CD14-positive monocyte (primary cell): ENCODE data around the gene AXL. TPM values are rescaled to one million over a fixed set of nuclear protein-coding genes. Genes with fewer than 3 reads are reported as not detected.

Source experiments
- DNase-seq, 3 donors: peaks; one replicate each; pipeline ENCODE4 v3.0.0-alpha.2; 2011 to 2022
- H2AFZ ChIP-seq: 2 replicates; pipeline ENCODE4 v1.6.0; 2012; ENCODE audit warnings: mild to moderate bottlenecking, low read depth, low read length, inconsistent platforms; ENCODE audit not compliant: insufficient read depth, poor library complexity, severe bottlenecking
- H3K27ac ChIP-seq, 2 donors: 1 replicate in 1 of 2; 2 replicates in 1 of 2; pipeline ENCODE4 v1.5.1; 2012 to 2013; ENCODE audit warnings: low read length in 2 of 2, control low read depth in 1 of 2, inconsistent platforms in 1 of 2, low read depth in 1 of 2, mild to moderate bottlenecking in 1 of 2
- H3K27me3 ChIP-seq, 2 donors: one replicate each; pipeline versions ENCODE4 v1.6.0 to v1.6.1; 2011 to 2013; ENCODE audit warnings: low read length in 2 of 2; ENCODE audit not compliant: control insufficient read depth in 2 of 2, insufficient read depth in 2 of 2
- H3K36me3 ChIP-seq, 2 donors: replicated peaks in 1 of 2; 1 replicate in 1 of 2; 2 replicates in 1 of 2; pipeline versions ENCODE4 v1.5.1 to v1.6.1; 2012 to 2013; ENCODE audit warnings: low read length in 2 of 2, control low read depth in 1 of 2, inconsistent platforms in 1 of 2, mild to moderate bottlenecking in 1 of 2; ENCODE audit not compliant: insufficient read depth in 2 of 2, control insufficient read depth in 1 of 2
- H3K4me1 ChIP-seq, 2 donors: 1 replicate in 1 of 2; 2 replicates in 1 of 2; pipeline versions ENCODE4 v1.5.1 to v1.6.1; 2012 to 2013; ENCODE audit warnings: low read length in 2 of 2, control low read depth in 1 of 2, inconsistent platforms in 1 of 2, mild to moderate bottlenecking in 1 of 2, moderate library complexity in 1 of 2; ENCODE audit not compliant: insufficient read depth in 2 of 2, control insufficient read depth in 1 of 2
- H3K4me2 ChIP-seq: replicated peaks from 2 replicates; pipeline ENCODE3; 2012; ENCODE audit warnings: low read length, moderate library complexity, mild to moderate bottlenecking; ENCODE audit not compliant: poor library complexity, severe bottlenecking; ENCODE audit errors: extremely low read depth
- H3K4me3 ChIP-seq, 3 experiments: fragments of 200-600 bp in 1 of 3; sonication (generic) in 1 of 3; replicated peaks in 1 of 3; 1 replicate in 2 of 3; 2 replicates in 1 of 3; pipeline ENCODE4 v1.5.1; 2011 to 2013; ENCODE audit warnings: low read length in 3 of 3, mild to moderate bottlenecking in 3 of 3, control low read depth in 2 of 3, low read depth in 2 of 3, inconsistent platforms in 1 of 3, moderate library complexity in 1 of 3
- H3K79me2 ChIP-seq: 2 replicates; pipeline ENCODE4 v1.6.0; 2012; ENCODE audit warnings: mild to moderate bottlenecking, control low read depth, inconsistent platforms, low read length, moderate library complexity; ENCODE audit not compliant: insufficient read depth
- H3K9ac ChIP-seq: 2 replicates; pipeline ENCODE4 v1.6.0; 2017; ENCODE audit warnings: low read length, mild to moderate bottlenecking; ENCODE audit not compliant: insufficient read depth, poor library complexity, severe bottlenecking
- H3K9me3 ChIP-seq, 2 donors: replicated peaks in 1 of 2; 1 replicate in 1 of 2; 2 replicates in 1 of 2; pipeline versions ENCODE4 v1.5.1 to v1.6.1; 2012 to 2013; ENCODE audit warnings: low read length in 2 of 2, control low read depth in 1 of 2; ENCODE audit not compliant: control insufficient read depth in 1 of 2, insufficient read depth in 1 of 2
- H4K20me1 ChIP-seq: 2 replicates; pipeline ENCODE4 v1.6.0; 2012; ENCODE audit warnings: mild to moderate bottlenecking, low read length, control low read depth, moderate library complexity; ENCODE audit not compliant: insufficient read depth
- H3K27ac Mint-ChIP-seq, 7 donors: one replicate each; pipeline ENCODE4 v1.8.0; 2020; ENCODE audit warnings: mild to moderate bottlenecking in 7 of 7, mixed read lengths in 7 of 7, moderate library complexity in 6 of 7, inconsistent platforms in 2 of 7
- H3K27me3 Mint-ChIP-seq, 3 donors: one replicate each; pipeline ENCODE4 v1.8.0; 2021 to 2022; ENCODE audit warnings: low read depth in 3 of 3, mild to moderate bottlenecking in 3 of 3, mixed read lengths in 3 of 3, moderate library complexity in 3 of 3, inconsistent platforms in 1 of 3
- H3K36me3 Mint-ChIP-seq, 2 donors: one replicate each; pipeline ENCODE4 v1.8.0; 2020; ENCODE audit warnings: mixed read lengths in 2 of 2, inconsistent platforms in 1 of 2, mild to moderate bottlenecking in 1 of 2
- H3K4me1 Mint-ChIP-seq: one replicate; pipeline ENCODE4 v1.8.0; 2020; ENCODE audit warnings: mild to moderate bottlenecking, mixed read lengths
- H3K4me3 Mint-ChIP-seq, 2 donors: one replicate each; pipeline ENCODE4 v1.8.0; 2020; ENCODE audit warnings: mild to moderate bottlenecking in 2 of 2, mixed read lengths in 2 of 2, moderate library complexity in 1 of 2
- H3K9me3 Mint-ChIP-seq, 7 donors: one replicate each; pipeline ENCODE4 v1.8.0; 2020 to 2022; ENCODE audit warnings: mixed read lengths in 7 of 7, mild to moderate bottlenecking in 6 of 7, moderate library complexity in 6 of 7, inconsistent platforms in 2 of 7
- CTCF ChIP-seq: fragments of 200-600 bp; IDR thresholded peaks from one replicate; pipeline ENCODE4 v1.8.0; 2022; ENCODE audit warnings: antibody characterized with exemption, mild to moderate bottlenecking
- WGBS: methylation state at CpG from one replicate; pipeline ENCODE4 v1.1.5; 2013; ENCODE audit warnings: missing lambda C conversion rate; ENCODE audit not compliant: insufficient coverage; 5-methylcytosine and 5-hydroxymethylcytosine counted together
- intact Hi-C, 2 donors: fragments of 100-400 bp; cut with micrococcal nuclease; formaldehyde crosslinking; loops; one replicate each; pipeline versions ENCODE4 v1.15.0 to v1.15.1; 2023
- polyA plus RNA-seq, 3 donors: library from polyadenylated mRNA; depleted of rRNA in 1 of 3; unstranded in 2 of 3; stranded (reverse) in 1 of 3; fragments of 300-500 nt in 2 of 3; fragments of >200 nt in 1 of 3; fragmentation: Illumina TruSeq in 2 of 3; gene quantifications; 1 replicate in 2 of 3; 2 replicates in 1 of 3; pipeline ENCODE4 v1.2.3, GENCODE V29; 2012 to 2021

AXL gene
- polyA plus RNA-seq, 3 donors: 0.05 to 0.07 TPM; not detected in 1

DNA sequence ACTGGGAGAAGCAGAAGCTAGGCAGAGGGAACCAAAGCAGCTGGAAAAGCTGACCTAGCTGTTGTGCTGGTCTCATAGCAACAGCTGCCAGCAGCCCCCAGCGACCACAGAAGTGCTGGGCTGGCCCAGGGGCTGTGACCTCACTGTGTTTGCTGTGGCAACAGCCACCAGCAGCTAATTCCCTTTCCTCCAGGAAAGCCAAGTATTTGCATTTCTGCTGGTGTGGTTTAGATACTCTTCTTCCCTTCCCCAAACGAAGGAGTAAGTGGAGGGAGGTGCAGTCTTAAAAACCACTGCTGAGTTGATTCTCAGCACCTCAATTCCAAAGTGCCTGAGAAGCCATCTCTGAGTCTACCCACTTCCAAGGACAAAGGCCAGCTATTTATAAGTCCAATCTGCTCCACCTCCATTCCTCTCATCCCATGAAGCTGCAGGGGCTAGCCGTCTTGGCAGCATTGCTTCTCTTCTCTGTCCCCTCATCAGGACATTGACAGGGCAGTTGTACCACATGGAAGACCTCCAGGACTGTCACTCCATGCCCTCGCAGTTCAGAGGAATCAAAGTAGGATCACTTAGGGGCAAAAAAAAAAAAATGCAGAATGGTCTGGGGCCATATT lies 79.4 kb downstream of the AXL start:
- no peak overlapping the region for H3K4me3 Mint-ChIP-seq
- no peak for TF ChIP-seq CTCF
- no peak overlapping the region for H3K4me2 ChIP-seq
- H3K36me3 Mint-ChIP-seq: peaks cover 88 to 99% of the 10 kb centered on the region in 2 donors
- H3K4me1 ChIP-seq: peaks cover 12 to 24% of the 10 kb centered on the region in 2 donors
- H2AFZ ChIP-seq: no peak overlapping the region
- intact Hi-C loops: no loop called here
- no peak overlapping the region for H3K9ac ChIP-seq
- H3K4me3 ChIP-seq: no peak overlapping the region
- no peaks in the 10 kb centered on the region for H3K9me3 Mint-ChIP-seq
- peak overlapping the region; percentile 34 to 77 for H3K27ac ChIP-seq
- no peaks in the 10 kb centered on the region for H3K9me3 ChIP-seq
- DNase-seq: peak; percentile 38 to 50 (median 40)
- H3K27me3 Mint-ChIP-seq: no peaks in the 10 kb centered on the region
- H3K4me1 Mint-ChIP-seq: peaks cover 41% of the 10 kb centered on the region
- peaks cover 95 to 98% of the 10 kb centered on the region in 2 donors for H3K36me3 ChIP-seq
- no peaks in the 10 kb centered on the region for H3K27me3 ChIP-seq
- H3K79me2 ChIP-seq: peaks cover 61% of the 10 kb centered on the region
- peaks cover 94% of the 10 kb centered on the region for H4K20me1 ChIP-seq
- peak overlapping the region; percentile 81 to 96 (median 90) for H3K27ac Mint-ChIP-seq
- 33% methylated on average over 2 of the region's 4 CpGs for WGBS

DNA sequence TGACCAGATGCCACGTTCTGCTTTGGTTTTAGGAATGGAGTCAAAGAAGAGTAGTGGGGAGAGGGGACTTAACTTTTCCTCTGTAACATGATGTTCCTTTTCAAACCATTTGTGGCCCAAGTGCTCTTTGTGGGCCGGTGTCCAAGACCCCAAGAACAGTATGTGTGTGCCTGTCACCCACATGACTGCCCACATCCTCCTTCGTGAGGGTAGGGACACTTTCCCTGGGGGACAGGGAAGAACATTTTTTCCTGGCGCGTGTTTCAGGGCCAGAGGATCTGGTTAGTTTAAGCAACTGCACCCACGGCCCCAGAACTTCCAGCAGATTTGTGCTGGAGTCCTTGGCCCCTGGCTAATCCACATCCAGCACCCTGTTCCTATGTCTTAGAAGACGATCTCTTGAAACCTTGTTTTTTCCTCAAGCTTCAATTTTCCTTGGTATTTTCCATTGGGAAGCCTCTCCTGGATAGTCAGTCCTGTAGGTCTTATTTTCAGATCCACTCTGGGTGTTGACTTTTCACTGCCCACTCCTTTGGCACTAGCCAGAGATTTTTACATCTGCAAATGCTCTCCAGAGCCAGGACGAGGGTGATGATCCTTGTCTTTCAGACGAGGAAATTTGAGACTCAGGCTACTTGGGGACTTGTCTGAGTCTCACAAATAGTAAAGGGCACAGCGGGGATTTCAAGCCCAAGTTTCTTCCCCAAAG lies 80.2 kb downstream of the AXL start:
- intact Hi-C loops: no loop called here
- Mint-ChIP-seq H3K36me3 (peaks cover 88 to 99% of the 10 kb centered on the region in 2 donors), H3K27me3 (no peaks in the 10 kb centered on the region), H3K4me1 (peaks cover 41% of the 10 kb centered on the region), H3K4me3 (no peak overlapping the region), H3K9me3 (no peaks in the 10 kb centered on the region), H3K27ac (peak overlapping the region; percentile 7 to 89 (median 81))
- H3K36me3 ChIP-seq: peaks cover 95 to 98% of the 10 kb centered on the region in 2 donors
- TF ChIP-seq CTCF: no peak
- no peak overlapping the region for H3K9ac ChIP-seq
- no peaks in the 10 kb centered on the region for H3K27me3 ChIP-seq
- H3K4me1 ChIP-seq: peaks cover 12 to 24% of the 10 kb centered on the region in 2 donors
- H3K4me3 ChIP-seq: no peak overlapping the region
- no peaks in the 10 kb centered on the region for H3K9me3 ChIP-seq
- 59% methylated on average over 8 of the region's 10 CpGs for WGBS
- no peak overlapping the region for H2AFZ ChIP-seq
- DNase-seq: no peak
- H4K20me1 ChIP-seq: peaks cover 94% of the 10 kb centered on the region
- H3K27ac ChIP-seq: peak overlapping the region in 1 of 2 donors; percentile 77
- H3K79me2 ChIP-seq: peaks cover 62% of the 10 kb centered on the region
- no peak overlapping the region for H3K4me2 ChIP-seq
